ENCODE data around the gene CNTN5.

The CNTN5 gene

DNA sequence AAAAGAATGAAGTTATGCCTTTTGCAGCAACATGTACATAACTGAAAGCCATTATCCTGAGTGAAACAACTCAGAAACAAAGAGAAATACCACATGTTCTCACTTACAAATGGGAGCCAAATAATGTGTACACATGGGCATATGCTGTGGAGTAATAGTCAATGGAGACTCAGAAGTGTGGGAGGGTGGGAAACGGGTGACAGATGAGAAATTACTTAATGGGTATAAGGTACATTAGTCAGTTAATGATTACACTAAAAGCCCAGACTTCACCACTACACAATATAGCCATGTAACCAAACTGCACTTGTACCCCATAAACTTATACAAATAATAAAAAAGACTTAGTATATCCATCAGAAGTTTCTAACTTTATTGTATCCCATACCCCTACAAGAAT, 992.3 kb downstream of the CNTN5 start:
- no peaks in the 10 kb centered on the region for H3K4me1 ChIP-seq
- H3K4me3 ChIP-seq (ENCODE audit: low read depth, low read length), result no peak overlapping the region
- no peaks in the 10 kb centered on the region for H3K27me3 ChIP-seq
- no peak for DNase-seq
- H3K36me3 ChIP-seq, result no peaks in the 10 kb centered on the region
- TF ChIP-seq, protein P1, sequence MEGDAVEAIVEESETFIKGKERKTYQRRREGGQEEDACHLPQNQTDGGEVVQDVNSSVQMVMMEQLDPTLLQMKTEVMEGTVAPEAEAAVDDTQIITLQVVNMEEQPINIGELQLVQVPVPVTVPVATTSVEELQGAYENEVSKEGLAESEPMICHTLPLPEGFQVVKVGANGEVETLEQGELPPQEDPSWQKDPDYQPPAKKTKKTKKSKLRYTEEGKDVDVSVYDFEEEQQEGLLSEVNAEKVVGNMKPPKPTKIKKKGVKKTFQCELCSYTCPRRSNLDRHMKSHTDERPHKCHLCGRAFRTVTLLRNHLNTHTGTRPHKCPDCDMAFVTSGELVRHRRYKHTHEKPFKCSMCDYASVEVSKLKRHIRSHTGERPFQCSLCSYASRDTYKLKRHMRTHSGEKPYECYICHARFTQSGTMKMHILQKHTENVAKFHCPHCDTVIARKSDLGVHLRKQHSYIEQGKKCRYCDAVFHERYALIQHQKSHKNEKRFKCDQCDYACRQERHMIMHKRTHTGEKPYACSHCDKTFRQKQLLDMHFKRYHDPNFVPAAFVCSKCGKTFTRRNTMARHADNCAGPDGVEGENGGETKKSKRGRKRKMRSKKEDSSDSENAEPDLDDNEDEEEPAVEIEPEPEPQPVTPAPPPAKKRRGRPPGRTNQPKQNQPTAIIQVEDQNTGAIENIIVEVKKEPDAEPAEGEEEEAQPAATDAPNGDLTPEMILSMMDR (IDR thresholded peaks at IDR 0.05; ENCODE audit: low read depth, low read length), result no peak
- no peaks in the 10 kb centered on the region for H3K9me3 ChIP-seq

DNA sequence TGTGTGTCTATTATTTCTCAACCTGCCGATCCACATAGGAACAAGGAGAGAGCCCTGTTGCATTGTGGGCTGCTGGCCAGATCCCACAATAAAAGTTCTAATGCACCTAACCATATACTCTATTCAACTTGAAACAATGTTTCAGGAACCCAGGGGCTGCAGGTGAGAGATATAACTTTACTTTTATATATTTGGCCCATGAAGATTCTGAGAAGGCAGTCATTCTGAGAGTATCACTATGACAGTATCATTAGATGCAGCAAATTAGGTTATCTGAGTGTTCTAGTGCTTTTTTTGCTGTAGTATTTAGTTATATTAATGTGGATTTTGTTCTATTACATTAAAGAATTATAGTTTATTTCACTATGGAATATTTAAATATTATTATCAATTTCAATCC, 1011.2 kb downstream of the CNTN5 start:
- Histone ChIP-seq H3K36me3 (no peaks in the 10 kb centered on the region), H3K4me1 (no peaks in the 10 kb centered on the region), H3K9me3 (no peaks in the 10 kb centered on the region), H3K4me3 (ENCODE audit: low read depth, low read length) (no peak overlapping the region), H3K27me3 (no peaks in the 10 kb centered on the region)
- TF ChIP-seq, protein P1 (IDR thresholded peaks at IDR 0.05; ENCODE audit: low read depth, low read length), result no peak
- DNase-seq, result no peak

DNA sequence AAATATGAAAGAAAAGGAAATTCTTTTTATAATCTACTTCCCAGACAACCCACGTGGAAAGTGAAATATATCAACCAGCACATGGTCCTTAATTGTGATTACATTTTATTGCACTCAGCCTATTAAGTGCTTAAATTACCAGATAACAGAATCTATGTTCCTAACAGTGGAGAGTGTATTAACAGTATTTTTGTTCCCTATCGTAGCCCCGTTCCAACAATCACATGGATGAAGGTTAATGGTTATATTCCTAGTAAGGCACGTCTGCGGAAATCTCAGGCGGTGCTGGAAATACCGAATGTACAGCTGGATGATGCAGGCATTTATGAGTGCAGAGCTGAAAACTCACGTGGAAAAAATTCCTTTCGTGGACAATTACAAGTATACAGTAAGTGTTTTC, 1040.3 kb downstream of the CNTN5 start:
- H3K9me3 ChIP-seq, result no peaks in the 10 kb centered on the region
- no peak overlapping the region for H3K4me3 ChIP-seq (ENCODE audit: low read depth, low read length)
- H3K36me3 ChIP-seq, result no peaks in the 10 kb centered on the region
- no peaks in the 10 kb centered on the region for H3K4me1 ChIP-seq
- no peaks in the 10 kb centered on the region for H3K27me3 ChIP-seq
- no peak for DNase-seq
- TF ChIP-seq, protein P1 (IDR thresholded peaks at IDR 0.05; ENCODE audit: low read depth, low read length), result no peak

DNA sequence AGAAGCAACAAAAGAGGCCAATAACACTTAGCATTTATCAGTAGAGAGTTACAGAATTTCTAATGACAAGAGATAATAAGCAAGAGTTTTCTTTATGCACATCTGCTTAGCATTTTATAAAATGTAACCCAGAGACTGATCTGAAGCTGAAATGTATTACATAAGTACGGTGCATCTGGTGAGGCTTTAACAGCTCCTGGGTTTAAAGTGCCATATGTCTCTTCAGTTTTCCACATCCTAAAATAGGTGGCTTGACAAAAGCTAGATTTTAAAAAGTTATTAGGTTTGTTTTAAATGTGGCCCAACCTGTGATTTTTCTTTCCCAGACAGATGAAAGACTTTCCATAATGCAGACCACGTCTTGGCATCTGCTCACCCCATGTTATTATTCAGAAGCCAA, 1045.7 kb downstream of the CNTN5 start:
- Histone ChIP-seq H3K9me3 (no peaks in the 10 kb centered on the region), H3K36me3 (no peaks in the 10 kb centered on the region), H3K4me1 (no peaks in the 10 kb centered on the region), H3K4me3 (ENCODE audit: low read depth, low read length) (no peak overlapping the region), H3K27me3 (no peaks in the 10 kb centered on the region)
- TF ChIP-seq, protein P1 (IDR thresholded peaks at IDR 0.05; ENCODE audit: low read depth, low read length), result no peak
- DNase-seq, result no peak

DNA sequence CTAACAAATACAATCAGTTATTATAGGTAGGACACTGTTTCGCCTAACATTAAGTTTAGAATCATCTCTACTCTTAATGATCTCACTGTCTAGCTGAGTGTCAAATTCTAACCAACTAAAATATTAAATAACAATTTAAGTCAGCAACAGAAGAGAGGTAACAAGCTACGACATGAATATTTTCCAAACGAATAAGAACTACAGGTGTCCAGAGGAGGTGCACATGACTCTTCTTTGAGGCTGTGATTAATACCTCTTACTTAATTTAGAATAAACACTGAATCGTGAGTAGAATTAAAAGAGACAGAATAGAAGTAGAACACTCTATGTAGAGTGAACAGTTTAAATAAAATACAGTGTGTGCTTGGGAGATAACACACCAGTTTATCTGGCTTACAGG, 1047.4 kb downstream of the CNTN5 start:
- Histone ChIP-seq H3K4me3 (ENCODE audit: low read depth, low read length) (no peak overlapping the region), H3K27me3 (no peaks in the 10 kb centered on the region), H3K36me3 (no peaks in the 10 kb centered on the region), H3K4me1 (no peaks in the 10 kb centered on the region), H3K9me3 (no peaks in the 10 kb centered on the region)
- no peak for DNase-seq
- TF ChIP-seq, protein P1 (IDR thresholded peaks at IDR 0.05; ENCODE audit: low read depth, low read length), result no peak

DNA sequence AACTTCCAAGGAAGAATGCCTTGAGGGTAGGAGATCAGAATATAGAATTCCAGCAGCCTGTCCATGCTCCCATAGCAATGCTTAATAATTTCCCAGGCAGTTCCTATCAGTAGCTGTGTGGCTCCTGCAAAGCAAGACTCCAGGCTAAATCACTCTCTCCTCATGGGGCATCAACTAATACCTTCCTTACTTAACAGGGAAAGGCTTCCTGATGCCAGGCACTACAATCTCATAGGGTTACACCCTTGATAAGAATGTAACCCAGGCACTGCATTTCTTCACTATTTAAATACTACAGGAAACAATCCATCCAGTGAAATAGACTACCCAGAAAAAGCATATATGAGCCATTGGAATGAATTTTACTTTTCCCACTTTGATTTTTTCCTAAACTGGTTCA, 1051.4 kb downstream of the CNTN5 start:
- Histone ChIP-seq H3K36me3 (no peaks in the 10 kb centered on the region), H3K27me3 (no peaks in the 10 kb centered on the region), H3K4me3 (ENCODE audit: low read depth, low read length) (no peak overlapping the region), H3K9me3 (no peaks in the 10 kb centered on the region), H3K4me1 (no peaks in the 10 kb centered on the region)
- TF ChIP-seq, protein P1 (IDR thresholded peaks at IDR 0.05; ENCODE audit: low read depth, low read length), result no peak
- DNase-seq, result no peak

Measured in BE2C (cell line).